ENCODE results near the gene IFI27L1.
A peak's percentile ranks its signal among the peaks of the same experiment; 100 is the strongest.

Gene IFI27L1

GRCh38 chr14:94080621-94081385, at the start of gene IFI27L1, which contains the start of gene DDX24:
TSS of gene IFI27L1 (plus strand) at chr14:94081310. CDS start at chr14:94096938, 15,628 bp downstream.
TSS of gene DDX24 (minus strand) at chr14:94081202. CDS start at chr14:94079742, 1,460 bp downstream.
- DNase-seq (ENCODE audit: low spot score), result peak; percentile 96

GRCh38 chr14:94031883-94032279, 49.2 kb upstream of the IFI27L1 start:
- no peak for DNase-seq (ENCODE audit: low spot score)

GRCh38 chr14:94034886-94035285, 46.2 kb upstream of the IFI27L1 start:
- DNase-seq (ENCODE audit: low spot score), result no peak

GRCh38 chr14:94036313-94037167, 44.6 kb upstream of the IFI27L1 start:
- DNase-seq (ENCODE audit: low spot score), result peak; percentile 93

GRCh38 chr14:94037954-94038353, 43.2 kb upstream of the IFI27L1 start:
- DNase-seq (ENCODE audit: low spot score), result no peak

- DNase-seq (ENCODE audit: low spot score), result no peak
Observed at GRCh38 chr14:94038510-94038909, 42.6 kb upstream of the IFI27L1 start.

- DNase-seq (ENCODE audit: low spot score), result no peak
Observed at GRCh38 chr14:94038921-94039629, 42.0 kb upstream of the IFI27L1 start.

- no peak for DNase-seq (ENCODE audit: low spot score)
Observed at GRCh38 chr14:94040247-94040646, 40.9 kb upstream of the IFI27L1 start.

- no peak for DNase-seq (ENCODE audit: low spot score)
Observed at GRCh38 chr14:94040796-94041195, 40.3 kb upstream of the IFI27L1 start.

- DNase-seq (ENCODE audit: low spot score), result no peak
Observed at GRCh38 chr14:94041551-94042346, 39.4 kb upstream of the IFI27L1 start.

GRCh38 chr14:94042433-94043091, 38.5 kb upstream of the IFI27L1 start:
- DNase-seq (ENCODE audit: low spot score), result no peak

GRCh38 chr14:94043111-94043755, 37.9 kb upstream of the IFI27L1 start:
- DNase-seq (ENCODE audit: low spot score), result no peak

- DNase-seq (ENCODE audit: low spot score), result no peak
Observed at GRCh38 chr14:94043756-94044475, 37.2 kb upstream of the IFI27L1 start.

- no peak for DNase-seq (ENCODE audit: low spot score)
Observed at GRCh38 chr14:94044476-94045091, 36.5 kb upstream of the IFI27L1 start.

GRCh38 chr14:94045101-94045500, 36.0 kb upstream of the IFI27L1 start:
- DNase-seq (ENCODE audit: low spot score), result no peak

GRCh38 chr14:94045563-94046345, 35.4 kb upstream of the IFI27L1 start:
- no peak for DNase-seq (ENCODE audit: low spot score)

GRCh38 chr14:94046696-94047250, 34.3 kb upstream of the IFI27L1 start:
- no peak for DNase-seq (ENCODE audit: low spot score)

- DNase-seq (ENCODE audit: low spot score), result no peak
Observed at GRCh38 chr14:94047581-94047980, 33.5 kb upstream of the IFI27L1 start.
